HCT116 (cell line): ENCODE results near the gene HOMER3.
"Not testable (repeated sequence)": the region's sequence is repeated elsewhere in the genome, so short reads cannot be mapped to it uniquely, and the experiment has no call there.

Experiments used
- ATF3 ChIP-seq: IDR thresholded peaks from 2 replicates; pipeline ENCODE4 v1.6.1; 2012
- CEBPB ChIP-seq: IDR thresholded peaks from 2 replicates; pipeline ENCODE4 v1.6.1; 2012; ENCODE audit warnings: low read depth
- EZH2 ChIP-seq: fragments of 200-600 bp; sonication (generic); IDR thresholded peaks from 2 replicates; pipeline ENCODE4 v1.6.1; 2017; ENCODE audit warnings: antibody characterized with exemption, mixed run types
- EZH2phosphoT487 ChIP-seq: fragments of 200-600 bp; IDR thresholded peaks from 2 replicates; pipeline ENCODE4 v1.6.1; 2018; ENCODE audit warnings: antibody characterized with exemption, borderline replicate concordance
- JUND ChIP-seq: IDR thresholded peaks from 2 replicates; pipeline ENCODE4 v1.6.1; 2012
- POLR2A ChIP-seq: IDR thresholded peaks from 2 replicates; pipeline ENCODE4 v1.7.0; 2011; ENCODE audit warnings: borderline replicate concordance; ENCODE audit not compliant: insufficient read depth, insufficient read length; ENCODE audit errors: extremely low read depth
- POLR2AphosphoS5 ChIP-seq: IDR thresholded peaks from 2 replicates; pipeline ENCODE4 v1.6.1; 2011; ENCODE audit warnings: mild to moderate bottlenecking, low read depth, low read length, moderate library complexity
- SIN3A ChIP-seq: IDR thresholded peaks from 2 replicates; pipeline ENCODE4 v1.6.1; 2012; ENCODE audit warnings: low read depth
- SP1 ChIP-seq: IDR thresholded peaks from 2 replicates; pipeline ENCODE4 v1.6.1; 2012; ENCODE audit warnings: low read depth
- SRF ChIP-seq: IDR thresholded peaks from 2 replicates; pipeline ENCODE4 v1.6.1; 2012; ENCODE audit warnings: low read depth
- TCF7L2 ChIP-seq: IDR thresholded peaks from 2 replicates; pipeline ENCODE4 v1.7.0; 2011; ENCODE audit warnings: borderline replicate concordance, inconsistent platforms; ENCODE audit not compliant: insufficient read depth, insufficient read length; ENCODE audit errors: extremely low read depth
- TF ChIP-seq, protein P1 (sequence below), 3 experiments: fragments of 200-600 bp in 1 of 3; sonication (generic) in 1 of 3; IDR thresholded peaks in 2 of 3; conservative IDR thresholded peaks in 1 of 3; 2 replicates each; pipeline ENCODE4 v1.5.1; 2012 to 2017; ENCODE audit warnings: low read depth in 2 of 3, low read length in 2 of 3, antibody characterized with exemption in 1 of 3, borderline replicate concordance in 1 of 3, control low read depth in 1 of 3, mild to moderate bottlenecking in 1 of 3, mixed read lengths in 1 of 3, mixed run types in 1 of 3, moderate library complexity in 1 of 3; ENCODE audit not compliant: insufficient read depth in 1 of 3

GRCh38 chr19:18902519-18902918, 38.5 kb downstream of the HOMER3 start:
- TF ChIP-seq TCF7L2, EZH2, EZH2phosphoT487, POLR2A, SRF, ATF3, JUND, SP1, SIN3A, CEBPB, POLR2AphosphoS5: not testable (repeated sequence)
- TF ChIP-seq, protein P1, sequence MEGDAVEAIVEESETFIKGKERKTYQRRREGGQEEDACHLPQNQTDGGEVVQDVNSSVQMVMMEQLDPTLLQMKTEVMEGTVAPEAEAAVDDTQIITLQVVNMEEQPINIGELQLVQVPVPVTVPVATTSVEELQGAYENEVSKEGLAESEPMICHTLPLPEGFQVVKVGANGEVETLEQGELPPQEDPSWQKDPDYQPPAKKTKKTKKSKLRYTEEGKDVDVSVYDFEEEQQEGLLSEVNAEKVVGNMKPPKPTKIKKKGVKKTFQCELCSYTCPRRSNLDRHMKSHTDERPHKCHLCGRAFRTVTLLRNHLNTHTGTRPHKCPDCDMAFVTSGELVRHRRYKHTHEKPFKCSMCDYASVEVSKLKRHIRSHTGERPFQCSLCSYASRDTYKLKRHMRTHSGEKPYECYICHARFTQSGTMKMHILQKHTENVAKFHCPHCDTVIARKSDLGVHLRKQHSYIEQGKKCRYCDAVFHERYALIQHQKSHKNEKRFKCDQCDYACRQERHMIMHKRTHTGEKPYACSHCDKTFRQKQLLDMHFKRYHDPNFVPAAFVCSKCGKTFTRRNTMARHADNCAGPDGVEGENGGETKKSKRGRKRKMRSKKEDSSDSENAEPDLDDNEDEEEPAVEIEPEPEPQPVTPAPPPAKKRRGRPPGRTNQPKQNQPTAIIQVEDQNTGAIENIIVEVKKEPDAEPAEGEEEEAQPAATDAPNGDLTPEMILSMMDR (IDR thresholded peaks at IDR 0.05 in 2 of 3, conservative IDR thresholded peaks at IDR 0.05 in 1 of 3; ENCODE audit: borderline replicate concordance in 1 of 3, insufficient read depth in 1 of 3, low read depth in 2 of 3, low read length in 2 of 3): not testable (repeated sequence)
